IPS-20b (cell line): ENCODE measurements around the gene POTEC.
"Not testable (repeated sequence)": the region's sequence is repeated elsewhere in the genome, so short reads cannot be mapped to it uniquely, and the experiment has no call there.

Source experiments
- H3K27ac ChIP-seq: one replicate; pipeline ENCODE4 v1.5.1; 2013; ENCODE audit warnings: low read length
- H3K27me3 ChIP-seq: 2 replicates; pipeline ENCODE4 v1.6.1; 2013; ENCODE audit warnings: mild to moderate bottlenecking, low read length, inconsistent platforms; ENCODE audit not compliant: insufficient read depth
- H3K36me3 ChIP-seq: 2 replicates; pipeline ENCODE4 v1.6.1; 2013; ENCODE audit warnings: low read depth, mild to moderate bottlenecking, inconsistent platforms, low read length, moderate library complexity; ENCODE audit not compliant: insufficient read depth
- H3K4me1 ChIP-seq: 2 replicates; pipeline ENCODE4 v1.6.1; 2013; ENCODE audit warnings: mild to moderate bottlenecking, control low read depth, inconsistent platforms, low read length, moderate library complexity; ENCODE audit not compliant: insufficient read depth
- H3K4me3 ChIP-seq: 2 replicates; pipeline ENCODE4 v1.5.1; 2013; ENCODE audit warnings: mild to moderate bottlenecking, low read length, inconsistent platforms
- H3K9ac ChIP-seq: 2 replicates; pipeline ENCODE4 v1.6.1; 2013; ENCODE audit warnings: low read depth, mild to moderate bottlenecking, inconsistent platforms, low read length, moderate library complexity
- H3K9me3 ChIP-seq: 2 replicates; pipeline ENCODE4 v1.6.1; 2013; ENCODE audit warnings: mild to moderate bottlenecking, low read depth, low read length, inconsistent platforms; ENCODE audit not compliant: insufficient read depth

Gene POTEC

GRCh38 chr18:14474752-14475151 lies 68.6 kb downstream of the POTEC start:
- H3K27me3 ChIP-seq, H3K36me3 ChIP-seq, H3K4me1 ChIP-seq, H3K9ac ChIP-seq, H3K4me3 ChIP-seq, H3K27ac ChIP-seq, H3K9me3 ChIP-seq: not testable (repeated sequence)

- not testable (repeated sequence) for H3K27ac ChIP-seq, H3K9me3 ChIP-seq, H3K4me1 ChIP-seq, H3K27me3 ChIP-seq, H3K36me3 ChIP-seq, H3K4me3 ChIP-seq, H3K9ac ChIP-seq
Measured at GRCh38 chr18:14474007-14474720, 69.2 kb downstream of the POTEC start.

GRCh38 chr18:14473250-14474006 lies 70.0 kb downstream of the POTEC start:
- not testable (repeated sequence) for H3K27ac ChIP-seq, H3K4me1 ChIP-seq, H3K9me3 ChIP-seq, H3K36me3 ChIP-seq, H3K9ac ChIP-seq, H3K4me3 ChIP-seq, H3K27me3 ChIP-seq

- not testable (repeated sequence) for H3K9ac ChIP-seq, H3K4me1 ChIP-seq
Measured at GRCh38 chr18:14471286-14471685, 72.1 kb downstream of the POTEC start.

GRCh38 chr18:14470446-14470845 lies 73.0 kb downstream of the POTEC start:
- not testable (repeated sequence) for H3K9ac ChIP-seq, H3K27ac ChIP-seq, H3K27me3 ChIP-seq, H3K36me3 ChIP-seq, H3K9me3 ChIP-seq, H3K4me3 ChIP-seq, H3K4me1 ChIP-seq

More at GRCh38 chr18:14471286-14471685, 72.1 kb downstream of the POTEC start:
- not testable (repeated sequence) for H3K27ac ChIP-seq, H3K27me3 ChIP-seq, H3K36me3 ChIP-seq, H3K9me3 ChIP-seq, H3K4me3 ChIP-seq

- H3K4me1 ChIP-seq, H3K27me3 ChIP-seq, H3K36me3 ChIP-seq, H3K9me3 ChIP-seq, H3K9ac ChIP-seq, H3K27ac ChIP-seq, H3K4me3 ChIP-seq: not testable (repeated sequence)
Measured at GRCh38 chr18:14470046-14470445, 73.4 kb downstream of the POTEC start.

- not testable (repeated sequence) for H3K4me1 ChIP-seq, H3K9ac ChIP-seq, H3K36me3 ChIP-seq, H3K27ac ChIP-seq, H3K4me3 ChIP-seq, H3K27me3 ChIP-seq
- H3K9me3 ChIP-seq = peaks cover 17% of the 10 kb centered on the region
Measured at GRCh38 chr18:14465989-14466388, 77.4 kb downstream of the POTEC start.
